Mesenchymal stem cell (in vitro differentiated cells and primary cell): ENCODE data around the gene TMEM121B.
"Not testable (repeated sequence)": the region's sequence is repeated elsewhere in the genome, so short reads cannot be mapped to it uniquely, and the experiment has no call there.

Experiments used
- DNase-seq: peaks from one replicate; pipeline ENCODE4 v3.0.0-alpha.2; 2013
- H2AFZ ChIP-seq: one replicate; pipeline ENCODE4 v1.6.1; 2013; ENCODE audit warnings: low read depth, mild to moderate bottlenecking, control low read depth, inconsistent platforms, low read length, moderate library complexity
- H2AK5ac ChIP-seq: 2 replicates; pipeline ENCODE4 v1.6.1; 2013; ENCODE audit warnings: low read length, moderate library complexity, mild to moderate bottlenecking, inconsistent platforms; ENCODE audit not compliant: severe bottlenecking
- H2BK120ac ChIP-seq: one replicate; pipeline ENCODE4 v1.6.1; 2013; ENCODE audit warnings: low read depth, mild to moderate bottlenecking, inconsistent platforms, low read length, moderate library complexity
- H2BK12ac ChIP-seq, 2 experiments: one replicate each; pipeline ENCODE4 v1.6.1; 2013; ENCODE audit warnings: inconsistent platforms in 2 of 2, low read length in 2 of 2, mild to moderate bottlenecking in 2 of 2, moderate library complexity in 2 of 2, control low read depth in 1 of 2
- H2BK15ac ChIP-seq: one replicate; pipeline ENCODE4 v1.6.1; 2013; ENCODE audit warnings: mild to moderate bottlenecking, low read depth, inconsistent platforms; ENCODE audit not compliant: poor library complexity, severe bottlenecking
- H2BK5ac ChIP-seq: 2 replicates; pipeline ENCODE4 v1.6.1; 2013; ENCODE audit warnings: low read depth, mild to moderate bottlenecking, low read length, control low read depth, inconsistent platforms; ENCODE audit not compliant: poor library complexity, severe bottlenecking
- H3K14ac ChIP-seq, 2 experiments: one replicate each; pipeline ENCODE4 v1.6.1; 2013; ENCODE audit warnings: inconsistent platforms in 2 of 2, low read length in 2 of 2, control low read depth in 1 of 2, mild to moderate bottlenecking in 1 of 2, moderate library complexity in 1 of 2
- H3K18ac ChIP-seq, 2 experiments: one replicate each; pipeline ENCODE4 v1.6.1; 2013; ENCODE audit warnings: inconsistent platforms in 2 of 2, low read length in 2 of 2, control low read depth in 1 of 2, low read depth in 1 of 2, mild to moderate bottlenecking in 1 of 2
- H3K23ac ChIP-seq, 2 experiments: one replicate each; pipeline ENCODE4 v1.6.1; 2013; ENCODE audit warnings: inconsistent platforms in 2 of 2, low read length in 2 of 2, mild to moderate bottlenecking in 2 of 2, moderate library complexity in 2 of 2, control low read depth in 1 of 2
- H3K27ac ChIP-seq: 2 replicates; pipeline ENCODE4 v1.5.1; 2013; ENCODE audit warnings: mild to moderate bottlenecking, moderate library complexity, low read length, control low read depth, inconsistent platforms; ENCODE audit not compliant: poor library complexity, severe bottlenecking
- H3K27me3 ChIP-seq, 2 experiments: 2 replicates each; pipeline versions ENCODE4 v1.6.1 to v1.7.0; 2013; ENCODE audit warnings: low read length in 2 of 2, mild to moderate bottlenecking in 2 of 2, moderate library complexity in 2 of 2, control low read depth in 1 of 2, inconsistent platforms in 1 of 2; ENCODE audit not compliant: control insufficient read depth in 1 of 2, insufficient read depth in 1 of 2
- H3K36me3 ChIP-seq, 2 experiments: 2 replicates each; pipeline versions ENCODE4 v1.6.1 to v1.7.0; 2013; ENCODE audit warnings: low read length in 2 of 2, control low read depth in 1 of 2, inconsistent platforms in 1 of 2, low read depth in 1 of 2, mild to moderate bottlenecking in 1 of 2; ENCODE audit not compliant: insufficient read depth in 2 of 2, control insufficient read depth in 1 of 2
- H3K4ac ChIP-seq, 2 experiments: one replicate each; pipeline ENCODE4 v1.6.1; 2013; ENCODE audit warnings: inconsistent platforms in 2 of 2, low read length in 2 of 2, mild to moderate bottlenecking in 2 of 2, moderate library complexity in 2 of 2, control low read depth in 1 of 2, low read depth in 1 of 2
- H3K4me1 ChIP-seq: 2 replicates; pipeline ENCODE4 v1.6.1; 2013; ENCODE audit warnings: low read depth, low read length, control low read depth; ENCODE audit not compliant: control insufficient read depth, insufficient read depth
- H3K4me2 ChIP-seq: 2 replicates; pipeline ENCODE4 v1.6.1; 2013; ENCODE audit warnings: low read length, mild to moderate bottlenecking, inconsistent platforms; ENCODE audit not compliant: poor library complexity, severe bottlenecking
- H3K4me3 ChIP-seq, 2 experiments: 2 replicates each; pipeline versions ENCODE4 v1.5.1 to v1.7.0; 2013; ENCODE audit warnings: low read length in 2 of 2, mild to moderate bottlenecking in 2 of 2, control low read depth in 1 of 2, low read depth in 1 of 2; ENCODE audit not compliant: insufficient read depth in 1 of 2
- H3K79me1 ChIP-seq: replicated peaks from 2 replicates; pipeline ENCODE4 v1.6.1; 2013; ENCODE audit warnings: mild to moderate bottlenecking, control low read depth, low read length, inconsistent platforms; ENCODE audit not compliant: poor library complexity, severe bottlenecking
- H3K9ac ChIP-seq: 2 replicates; pipeline ENCODE4 v1.7.0; 2013; ENCODE audit warnings: mild to moderate bottlenecking, low read length, moderate library complexity
- H3K9me3 ChIP-seq: 2 replicates; pipeline ENCODE4 v1.7.0; 2013; ENCODE audit warnings: mild to moderate bottlenecking, low read length; ENCODE audit not compliant: control insufficient read depth
- H4K8ac ChIP-seq: one replicate; pipeline ENCODE4 v1.6.1; 2013; ENCODE audit warnings: inconsistent platforms, mild to moderate bottlenecking, low read length, moderate library complexity
- H4K91ac ChIP-seq: one replicate; pipeline ENCODE4 v1.6.1; 2013; ENCODE audit warnings: mild to moderate bottlenecking, low read length, inconsistent platforms
- WGBS: methylation state at CpG from one replicate; pipeline ENCODE4 v1.1.7; 2013; ENCODE audit warnings: mixed read lengths; 5-methylcytosine and 5-hydroxymethylcytosine counted together

The TMEM121B gene

DNA sequence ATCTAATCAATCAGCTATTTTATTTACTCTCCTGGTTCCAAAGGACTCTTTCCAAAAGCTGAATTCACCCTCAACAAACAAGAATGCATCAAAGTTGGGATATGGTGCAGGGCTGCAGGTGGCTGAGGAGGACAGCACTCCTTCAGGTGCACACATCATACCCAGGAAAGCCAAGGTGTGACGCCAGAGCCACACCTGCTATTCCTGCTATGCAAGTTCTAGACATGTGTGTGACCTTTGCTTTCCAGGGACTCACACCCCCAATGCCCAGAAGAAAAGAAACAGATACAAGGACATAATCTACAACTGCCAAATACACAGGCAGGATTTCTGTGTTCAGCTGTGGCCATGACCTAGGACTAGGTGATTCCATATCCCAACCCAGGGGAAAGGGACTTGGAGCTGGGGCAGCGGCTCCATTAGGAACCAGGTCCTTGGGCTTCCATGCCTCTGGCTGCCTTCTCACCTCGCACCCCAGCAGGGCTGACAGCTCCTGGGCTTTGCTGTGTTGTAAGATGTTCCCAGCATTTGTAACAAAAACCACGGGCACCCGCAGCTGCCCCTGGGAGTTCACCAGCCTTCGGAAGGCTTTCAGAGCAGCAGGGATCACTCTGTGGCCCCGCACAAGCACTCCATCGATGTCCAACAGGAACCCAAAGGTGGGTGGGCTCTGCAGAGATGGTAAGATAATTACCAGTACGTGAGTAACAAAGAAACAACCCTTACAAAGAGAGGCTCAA, 28.1 kb upstream of the TMEM121B start:
- Histone ChIP-seq H3K9me3 (no peaks in the 10 kb centered on the region), H3K18ac (no peak overlapping the region), H3K4ac (no peak overlapping the region), H3K4me3 (no peak overlapping the region), H3K79me1 (peaks cover 34% of the 10 kb centered on the region), H4K91ac (no peak overlapping the region), H3K4me2 (no peak overlapping the region), H2AFZ (no peak overlapping the region), H4K8ac (no peak overlapping the region), H2BK15ac (no peak overlapping the region), H3K14ac (no peak overlapping the region), H3K4me1 (no peaks in the 10 kb centered on the region), H2BK5ac (no peak overlapping the region), H3K27me3 (no peaks in the 10 kb centered on the region), H2AK5ac (no peak overlapping the region), H2BK120ac (no peak overlapping the region), H3K23ac (no peak overlapping the region), H3K9ac (no peak overlapping the region), H2BK12ac (no peak overlapping the region), H3K27ac (no peak overlapping the region), H3K36me3 (peaks cover 18 to 31% of the 10 kb centered on the region in 2 experiments)
- 99% methylated on average over 6 of the region's 9 CpGs for whole genome bisulfite sequencing
- DNase-seq: no peak

DNA sequence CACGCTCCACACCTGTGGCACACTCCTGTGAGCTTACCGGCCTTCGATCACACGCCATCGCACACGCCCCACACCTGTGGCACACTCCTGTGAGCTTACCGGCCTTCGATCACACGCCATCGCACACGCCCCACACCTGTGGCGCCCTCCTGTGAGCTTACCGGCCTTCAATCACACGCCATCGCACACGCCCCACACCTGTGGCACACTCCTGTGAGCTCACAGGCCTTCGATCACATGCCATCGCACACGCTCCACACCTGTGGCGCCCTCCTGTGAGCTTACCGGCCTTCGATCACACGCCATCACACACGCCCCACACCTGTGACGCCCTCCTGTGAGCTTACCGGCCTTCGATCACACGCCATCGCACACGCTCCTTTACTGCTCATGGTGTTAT, 26.3 kb upstream of the TMEM121B start:
- H3K4me3 ChIP-seq, H2BK120ac ChIP-seq, H3K27me3 ChIP-seq, H4K91ac ChIP-seq, H2BK15ac ChIP-seq, DNase-seq, H3K4me2 ChIP-seq, H2BK5ac ChIP-seq, H3K18ac ChIP-seq, H4K8ac ChIP-seq, H2BK12ac ChIP-seq, H3K4me1 ChIP-seq, H3K23ac ChIP-seq, H2AFZ ChIP-seq, H3K4ac ChIP-seq, H3K27ac ChIP-seq, H2AK5ac ChIP-seq, H3K9me3 ChIP-seq, H3K14ac ChIP-seq, H3K9ac ChIP-seq: not testable (repeated sequence)
- H3K36me3 ChIP-seq: peaks cover 33 to 43% of the 10 kb centered on the region in 2 experiments
- peaks cover 25% of the 10 kb centered on the region for H3K79me1 ChIP-seq
- WGBS: 96% methylated on average over 30 of the region's 30 CpGs

DNA sequence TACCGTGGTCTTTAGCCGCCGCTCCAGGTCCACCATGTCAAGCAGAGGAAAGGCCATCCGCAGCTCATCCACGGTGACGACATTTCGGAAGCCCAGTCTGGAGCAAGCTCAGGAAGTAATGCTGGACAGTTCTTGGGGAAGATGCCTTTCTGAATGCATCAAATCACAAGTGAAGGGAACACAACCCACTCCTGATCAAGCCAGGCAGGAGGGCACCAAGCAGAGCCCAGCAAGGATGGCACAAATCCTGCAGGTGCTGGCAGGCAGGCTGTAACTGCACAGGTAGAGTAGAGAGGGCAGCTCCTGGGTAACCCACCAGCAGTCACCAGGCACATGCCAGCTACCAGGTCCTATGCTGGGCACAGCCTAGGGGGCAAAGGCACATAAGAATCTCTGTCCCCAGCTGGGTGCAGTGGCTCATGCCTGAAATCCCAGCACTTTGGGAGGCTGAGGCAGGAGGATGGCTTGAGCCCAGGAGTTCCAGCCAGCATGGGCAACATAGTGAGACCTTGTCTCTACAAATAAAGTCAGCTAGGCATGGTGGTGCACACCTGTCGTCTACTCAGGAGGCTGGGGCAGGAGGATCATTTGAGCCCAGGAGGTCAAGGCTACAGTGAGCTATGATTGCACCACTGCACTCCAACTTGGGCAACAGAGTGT, 24.0 kb upstream of the TMEM121B start:
- H3K4me3 ChIP-seq: no peak overlapping the region
- no peak overlapping the region for H3K14ac ChIP-seq
- no peaks in the 10 kb centered on the region for H3K27me3 ChIP-seq
- H2BK15ac ChIP-seq: no peak overlapping the region
- H2AFZ ChIP-seq: no peak overlapping the region
- no peak overlapping the region for H3K23ac ChIP-seq
- H2BK120ac ChIP-seq: no peak overlapping the region
- H4K91ac ChIP-seq: no peak overlapping the region
- no peak overlapping the region for H2BK12ac ChIP-seq
- H3K18ac ChIP-seq: no peak overlapping the region
- H2AK5ac ChIP-seq: no peak overlapping the region
- DNase-seq: no peak
- no peak overlapping the region for H3K4me2 ChIP-seq
- H3K9ac ChIP-seq: no peak overlapping the region
- peaks cover 50 to 56% of the 10 kb centered on the region in 2 experiments for H3K36me3 ChIP-seq
- H3K9me3 ChIP-seq: no peaks in the 10 kb centered on the region
- WGBS: 79% methylated on average over 6 of the region's 8 CpGs
- H3K27ac ChIP-seq: no peak overlapping the region
- H3K4ac ChIP-seq: no peak overlapping the region
- no peak overlapping the region for H2BK5ac ChIP-seq
- no peak overlapping the region for H4K8ac ChIP-seq
- peaks cover 21% of the 10 kb centered on the region for H3K79me1 ChIP-seq
- H3K4me1 ChIP-seq: no peaks in the 10 kb centered on the region

DNA sequence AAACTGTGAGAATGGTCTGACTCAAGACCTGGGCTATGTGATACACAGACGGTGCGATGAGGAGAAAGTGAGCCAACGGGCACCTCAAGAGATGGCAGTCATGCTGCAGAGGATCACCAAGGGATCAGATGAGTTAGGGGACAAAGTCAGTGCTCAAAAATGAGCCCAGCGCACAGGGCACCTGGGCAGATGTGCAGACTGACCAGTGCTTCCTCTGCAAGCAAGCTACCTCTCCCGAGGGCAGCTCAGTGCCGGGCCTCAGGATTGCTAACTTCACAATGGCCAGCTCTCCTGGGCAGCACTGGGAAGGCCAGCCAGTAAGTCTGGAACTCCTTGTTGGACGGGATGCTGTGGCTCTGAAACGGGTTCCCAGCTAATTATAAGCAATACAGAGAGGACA, 22.7 kb upstream of the TMEM121B start:
- no peak for DNase-seq
- no peak overlapping the region for H2BK5ac ChIP-seq
- H3K23ac ChIP-seq: no peak overlapping the region
- H3K14ac ChIP-seq: no peak overlapping the region
- no peak overlapping the region for H3K27ac ChIP-seq
- H3K27me3 ChIP-seq: no peaks in the 10 kb centered on the region
- no peaks in the 10 kb centered on the region for H3K4me1 ChIP-seq
- H3K36me3 ChIP-seq: peaks cover 53 to 61% of the 10 kb centered on the region in 2 experiments
- no peak overlapping the region for H3K18ac ChIP-seq
- H3K4ac ChIP-seq: no peak overlapping the region
- H3K4me3 ChIP-seq: no peak overlapping the region
- no peak overlapping the region for H2BK15ac ChIP-seq
- WGBS: 95% methylated on average over 8 of the region's 8 CpGs
- no peak overlapping the region for H4K8ac ChIP-seq
- H3K79me1 ChIP-seq: peaks cover 17% of the 10 kb centered on the region
- H2BK12ac ChIP-seq: no peak overlapping the region
- H2AK5ac ChIP-seq: no peak overlapping the region
- H2BK120ac ChIP-seq: no peak overlapping the region
- no peak overlapping the region for H4K91ac ChIP-seq
- no peak overlapping the region for H2AFZ ChIP-seq
- no peak overlapping the region for H3K4me2 ChIP-seq
- no peaks in the 10 kb centered on the region for H3K9me3 ChIP-seq
- H3K9ac ChIP-seq: no peak overlapping the region
